NB4 (cell line): ENCODE data around the gene INAVA.
A peak's percentile ranks its signal among the peaks of the same experiment; 100 is the strongest.

ENCODE experiments used
- DNase-seq: peaks from one replicate; pipeline ENCODE4 v3.0.0; 2010; ENCODE audit warnings: low read depth
- H3K4me3 ChIP-seq: one replicate; pipeline ENCODE4 v1.5.1; 2011; ENCODE audit warnings: mild to moderate bottlenecking, low read depth, low read length, moderate library complexity
- MYC ChIP-seq: IDR thresholded peaks from 2 replicates; pipeline ENCODE4 v1.6.1; 2011; ENCODE audit warnings: low read depth, low read length
- POLR2A ChIP-seq: IDR thresholded peaks from 2 replicates; pipeline ENCODE4 v1.6.1; 2011; ENCODE audit warnings: mild to moderate bottlenecking; ENCODE audit not compliant: insufficient read length; ENCODE audit errors: extremely low read depth
- TF ChIP-seq, protein P1 (sequence below): IDR thresholded peaks from one replicate; pipeline ENCODE4 v1.5.1; 2012; ENCODE audit warnings: low read depth, low read length
- TF ChIP-seq, protein P2 (sequence below): IDR thresholded peaks from 2 replicates; pipeline ENCODE4 v1.6.1; 2011; ENCODE audit warnings: low read depth, low read length

Gene INAVA

DNA sequence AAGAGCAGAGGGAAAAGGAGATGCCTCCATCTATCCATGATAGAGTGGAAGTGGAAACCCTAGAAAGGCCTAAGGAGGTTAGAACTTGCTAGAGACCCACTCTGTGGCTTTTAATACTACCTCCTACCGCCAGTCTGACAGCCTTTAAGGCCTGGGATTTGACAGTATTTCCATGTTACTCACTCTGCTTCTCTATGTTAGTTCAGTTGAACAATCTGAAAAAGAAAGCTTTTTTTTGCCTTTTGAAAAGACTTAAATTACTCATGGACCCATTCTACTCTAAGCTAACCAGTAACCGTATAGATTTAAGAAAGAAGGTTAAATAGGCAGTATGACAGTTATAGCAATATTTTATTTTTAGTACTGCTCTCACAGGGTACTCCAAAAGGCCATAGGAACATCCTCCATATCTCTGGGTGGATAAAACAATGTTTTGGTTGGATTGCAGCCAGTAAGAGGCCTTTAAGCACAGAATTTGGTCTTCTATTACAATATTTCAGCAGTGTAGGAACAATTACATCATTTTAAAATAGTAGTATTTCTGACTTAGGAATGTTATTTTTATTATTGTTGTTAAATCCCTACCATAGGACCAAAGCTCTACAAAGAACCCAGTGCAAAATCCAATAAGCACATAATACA is 37.9 kb upstream of the INAVA start:
- no peak overlapping the region for H3K4me3 ChIP-seq
- no peak for DNase-seq
- TF ChIP-seq, protein P1, sequence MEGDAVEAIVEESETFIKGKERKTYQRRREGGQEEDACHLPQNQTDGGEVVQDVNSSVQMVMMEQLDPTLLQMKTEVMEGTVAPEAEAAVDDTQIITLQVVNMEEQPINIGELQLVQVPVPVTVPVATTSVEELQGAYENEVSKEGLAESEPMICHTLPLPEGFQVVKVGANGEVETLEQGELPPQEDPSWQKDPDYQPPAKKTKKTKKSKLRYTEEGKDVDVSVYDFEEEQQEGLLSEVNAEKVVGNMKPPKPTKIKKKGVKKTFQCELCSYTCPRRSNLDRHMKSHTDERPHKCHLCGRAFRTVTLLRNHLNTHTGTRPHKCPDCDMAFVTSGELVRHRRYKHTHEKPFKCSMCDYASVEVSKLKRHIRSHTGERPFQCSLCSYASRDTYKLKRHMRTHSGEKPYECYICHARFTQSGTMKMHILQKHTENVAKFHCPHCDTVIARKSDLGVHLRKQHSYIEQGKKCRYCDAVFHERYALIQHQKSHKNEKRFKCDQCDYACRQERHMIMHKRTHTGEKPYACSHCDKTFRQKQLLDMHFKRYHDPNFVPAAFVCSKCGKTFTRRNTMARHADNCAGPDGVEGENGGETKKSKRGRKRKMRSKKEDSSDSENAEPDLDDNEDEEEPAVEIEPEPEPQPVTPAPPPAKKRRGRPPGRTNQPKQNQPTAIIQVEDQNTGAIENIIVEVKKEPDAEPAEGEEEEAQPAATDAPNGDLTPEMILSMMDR, result no peak
- no peak for TF ChIP-seq MYC
- no peak for TF ChIP-seq POLR2A
- TF ChIP-seq, protein P2, sequence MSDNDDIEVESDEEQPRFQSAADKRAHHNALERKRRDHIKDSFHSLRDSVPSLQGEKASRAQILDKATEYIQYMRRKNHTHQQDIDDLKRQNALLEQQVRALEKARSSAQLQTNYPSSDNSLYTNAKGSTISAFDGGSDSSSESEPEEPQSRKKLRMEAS, result no peak

DNA sequence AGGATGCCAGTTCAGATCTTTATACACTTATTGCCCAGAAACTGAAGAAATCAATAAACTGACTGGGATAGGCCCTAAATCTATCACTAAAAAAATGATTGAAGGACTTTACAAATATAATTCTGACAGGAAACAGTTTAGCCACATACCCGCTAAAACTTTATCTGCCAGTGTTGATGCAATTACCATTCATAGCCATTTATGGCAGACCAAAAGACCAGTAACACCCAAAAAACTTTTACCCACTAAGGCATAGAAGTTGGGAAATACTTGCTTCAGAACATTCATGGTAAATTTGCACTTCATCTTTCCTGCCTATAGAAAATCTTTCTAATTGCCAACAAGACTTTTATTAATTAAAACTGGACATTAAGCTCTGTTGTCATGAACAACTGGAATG is 36.9 kb upstream of the INAVA start:
- no peak overlapping the region for H3K4me3 ChIP-seq
- DNase-seq, result peak; percentile 80
- TF ChIP-seq, protein P1, result no peak

DNA sequence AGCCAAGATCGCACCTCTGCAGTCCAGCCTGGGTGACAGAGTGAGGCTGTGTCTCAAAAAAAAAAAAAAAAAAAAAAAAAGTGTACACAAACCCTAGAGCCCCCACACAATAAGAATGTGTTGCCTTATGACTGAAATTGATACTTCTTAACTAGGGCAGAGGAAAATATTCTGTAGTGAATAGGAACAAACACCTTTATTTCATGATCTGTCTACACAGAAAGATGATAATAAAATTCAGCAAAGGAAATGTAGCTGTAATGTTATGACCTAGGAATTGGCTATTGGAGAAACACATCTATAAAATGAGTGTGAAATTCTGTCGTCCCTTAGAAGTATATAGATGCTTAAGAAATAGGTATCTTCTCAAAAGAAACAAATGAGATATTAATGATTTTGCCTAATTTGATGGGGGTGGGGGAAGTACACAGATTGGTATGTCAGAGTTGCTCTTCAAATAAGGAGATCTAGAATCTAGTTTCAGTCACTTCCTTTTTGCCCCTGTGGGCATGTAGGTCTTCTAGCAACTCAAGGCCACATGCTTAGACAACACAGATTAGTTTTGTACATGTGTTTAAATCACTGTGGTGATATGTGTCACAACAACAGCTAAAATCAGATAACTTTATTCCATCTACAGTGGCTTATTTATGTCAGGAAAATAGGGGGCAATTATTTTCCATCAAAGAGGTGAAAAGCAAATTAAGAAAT is 32.6 kb upstream of the INAVA start:
- peak; percentile 34 for DNase-seq
- TF ChIP-seq, protein P1, result no peak
- TF ChIP-seq, protein P2, result peak; percentile 75
- TF ChIP-seq MYC, result peak; percentile 40; the same call in 1 of the 2 replicates
- no peak overlapping the region for H3K4me3 ChIP-seq

DNA sequence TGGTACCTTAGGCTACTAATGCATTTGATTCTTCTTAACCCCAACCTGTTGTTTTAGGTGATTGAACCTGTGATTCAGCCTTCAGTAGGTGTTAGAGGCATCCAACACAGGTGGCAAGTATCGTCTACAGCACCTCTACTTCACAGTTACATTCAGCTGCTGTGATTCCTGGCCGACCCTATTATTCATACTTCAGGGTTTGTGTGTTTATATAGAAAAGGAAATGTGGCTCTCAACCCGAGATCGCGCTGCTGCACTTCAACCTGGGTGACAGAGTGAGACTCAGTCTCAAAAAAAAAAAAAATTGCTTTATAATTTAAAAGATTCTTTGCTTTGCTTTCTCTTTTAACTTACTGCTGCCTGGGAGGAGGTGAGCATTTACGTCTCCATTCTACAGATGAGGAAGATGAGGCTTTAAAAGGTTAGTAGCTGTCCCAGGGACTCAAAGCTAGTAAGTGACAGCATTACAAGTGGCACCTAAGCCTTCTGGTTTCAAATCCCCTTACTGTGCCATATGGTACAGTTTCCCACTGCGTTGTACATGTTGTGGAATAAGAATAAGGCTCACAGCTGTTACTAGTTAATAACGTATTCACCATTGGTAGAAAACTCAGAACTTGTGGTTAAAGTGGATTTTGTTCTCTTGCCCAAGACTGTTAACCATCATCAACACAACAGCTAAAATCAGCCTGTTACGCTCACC is 31.8 kb upstream of the INAVA start:
- TF ChIP-seq MYC (no peak), POLR2A (no peak)
- TF ChIP-seq, protein P1, result no peak
- TF ChIP-seq, protein P2, result no peak
- no peak overlapping the region for H3K4me3 ChIP-seq
- DNase-seq, result no peak

DNA sequence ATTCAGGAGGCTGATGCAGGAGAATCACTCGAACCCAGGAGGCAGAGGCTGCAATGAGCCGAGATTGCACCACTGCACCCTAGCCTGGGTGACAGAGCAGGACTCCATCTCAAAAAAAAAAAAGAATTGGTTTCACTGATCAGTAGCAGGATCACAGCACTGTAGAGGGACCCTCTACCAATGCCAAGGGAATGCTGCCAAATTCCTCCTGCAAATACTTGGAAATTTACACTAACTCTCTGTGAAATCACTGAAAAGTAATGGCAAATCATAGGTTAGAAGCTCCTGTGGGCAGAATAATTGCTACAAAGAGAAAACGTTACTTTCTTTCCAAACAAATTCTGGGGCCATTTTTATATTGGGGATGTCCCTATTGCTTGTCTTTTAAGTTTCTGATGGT is 28.6 kb upstream of the INAVA start:
- no peak for DNase-seq
- no peak overlapping the region for H3K4me3 ChIP-seq
- TF ChIP-seq MYC (no peak), POLR2A (no peak)
- TF ChIP-seq, protein P1, result no peak
- TF ChIP-seq, protein P2, result no peak
